SH-SY5Y (cell line): ENCODE results near the gene LCORL.

Experiments
- GATA2 ChIP-seq: IDR thresholded peaks from 2 replicates; pipeline ENCODE4 v1.6.1; 2011; ENCODE audit warnings: mild to moderate bottlenecking, low read depth, low read length
- GATA3 ChIP-seq: IDR thresholded peaks from 2 replicates; pipeline ENCODE4 v1.6.1; 2011; ENCODE audit warnings: low read depth, mild to moderate bottlenecking, low read length, moderate library complexity

GRCh38 chr4:17932041-17932440, 89.5 kb downstream of the LCORL start:
- TF ChIP-seq GATA3 = no peak
- no peak for TF ChIP-seq GATA2
